Upper lobe of left lung (tissue), 4 donors: ENCODE data around the gene DEPDC1.

Experiments
- EP300 ChIP-seq, 4 donors: sonication (generic); formaldehyde crosslinking; IDR thresholded peaks; one replicate each; pipeline ENCODE4 v1.5.1; 2017; ENCODE audit warnings: antibody characterized with exemption in 4 of 4, control low read depth in 2 of 4
- POLR2A ChIP-seq, 4 donors: fragments of 450-650 bp; IDR thresholded peaks; one replicate each; pipeline ENCODE4 v1.5.1; 2016 to 2017; ENCODE audit warnings: antibody characterized with exemption in 4 of 4, mild to moderate bottlenecking in 2 of 4
- POLR2AphosphoS5 ChIP-seq, 2 donors: sonication (generic); formaldehyde crosslinking; IDR thresholded peaks; one replicate each; pipeline ENCODE4 v1.5.1; 2017; ENCODE audit warnings: antibody characterized with exemption in 2 of 2
- TF ChIP-seq, protein P1 (sequence below), 6 experiments: fragments of 450-650 bp in 4 of 6; fragments of 200-600 bp in 2 of 6; sonication (generic) in 2 of 6; IDR thresholded peaks; one replicate each; pipeline ENCODE4 v1.5.1; 2016 to 2019; ENCODE audit warnings: antibody characterized with exemption in 6 of 6

GRCh38 chr1:68454534-68454933 lies 42.3 kb downstream of the DEPDC1 start:
- TF ChIP-seq POLR2A (IDR thresholded peaks at IDR 0.05) (no peak), POLR2AphosphoS5 (IDR thresholded peaks at IDR 0.05) (no peak), EP300 (IDR thresholded peaks at IDR 0.05) (no peak)
- TF ChIP-seq, protein P1, sequence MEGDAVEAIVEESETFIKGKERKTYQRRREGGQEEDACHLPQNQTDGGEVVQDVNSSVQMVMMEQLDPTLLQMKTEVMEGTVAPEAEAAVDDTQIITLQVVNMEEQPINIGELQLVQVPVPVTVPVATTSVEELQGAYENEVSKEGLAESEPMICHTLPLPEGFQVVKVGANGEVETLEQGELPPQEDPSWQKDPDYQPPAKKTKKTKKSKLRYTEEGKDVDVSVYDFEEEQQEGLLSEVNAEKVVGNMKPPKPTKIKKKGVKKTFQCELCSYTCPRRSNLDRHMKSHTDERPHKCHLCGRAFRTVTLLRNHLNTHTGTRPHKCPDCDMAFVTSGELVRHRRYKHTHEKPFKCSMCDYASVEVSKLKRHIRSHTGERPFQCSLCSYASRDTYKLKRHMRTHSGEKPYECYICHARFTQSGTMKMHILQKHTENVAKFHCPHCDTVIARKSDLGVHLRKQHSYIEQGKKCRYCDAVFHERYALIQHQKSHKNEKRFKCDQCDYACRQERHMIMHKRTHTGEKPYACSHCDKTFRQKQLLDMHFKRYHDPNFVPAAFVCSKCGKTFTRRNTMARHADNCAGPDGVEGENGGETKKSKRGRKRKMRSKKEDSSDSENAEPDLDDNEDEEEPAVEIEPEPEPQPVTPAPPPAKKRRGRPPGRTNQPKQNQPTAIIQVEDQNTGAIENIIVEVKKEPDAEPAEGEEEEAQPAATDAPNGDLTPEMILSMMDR (IDR thresholded peaks at IDR 0.05): no peak
